Activated CD8-positive, alpha-beta T cell treated with anti-CD3 and anti-CD28 coated beads, Interleukin-2, amount 10 ng/mL, durations not matched to agents 7 days and 5 days (primary cell): ENCODE data around the gene PHLDB3. TPM values are rescaled to one million over a fixed set of nuclear protein-coding genes. Genes with fewer than 3 reads are reported as not detected.
"Not testable (repeated sequence)": the region's sequence is repeated elsewhere in the genome, so short reads cannot be mapped to it uniquely, and the experiment has no call there.

Source experiments
- ATAC-seq: fragments of 150-1000 bp; cut with Tn5 transposase; one replicate; pipeline ENCODE4 v1.10.0; 2021; ENCODE audit warnings: moderate library complexity
- CTCF ChIA-PET: fragments of 350-600 bp; sonication (Branson Sonifier 250); formaldehyde crosslinking; loops from one replicate; lab custom pipeline; 2021; ENCODE audit warnings: antibody characterized with exemption; lab: Charles Lee
- POLR2A ChIA-PET: fragments of 350-600 bp; sonication (Branson Sonifier 250); formaldehyde crosslinking; loops from one replicate; lab custom pipeline; 2021; ENCODE audit warnings: antibody characterized with exemption; lab: Charles Lee
- DNase-seq: peaks from one replicate; pipeline ENCODE4 v3.0.0-alpha.2; 2020
- H3K27ac Mint-ChIP-seq: one replicate; pipeline ENCODE4 v1.8.0; 2021; ENCODE audit warnings: mild to moderate bottlenecking, mixed read lengths
- H3K27me3 Mint-ChIP-seq: one replicate; pipeline ENCODE4 v1.8.0; 2021; ENCODE audit warnings: low read depth, mixed read lengths
- H3K36me3 Mint-ChIP-seq: one replicate; pipeline ENCODE4 v1.8.0; 2021; ENCODE audit warnings: low read depth, mixed read lengths
- H3K4me1 Mint-ChIP-seq: one replicate; pipeline ENCODE4 v1.8.0; 2021; ENCODE audit warnings: low read depth, mixed read lengths
- H3K4me3 Mint-ChIP-seq: one replicate; pipeline ENCODE4 v1.8.0; 2021; ENCODE audit warnings: mild to moderate bottlenecking, mixed read lengths
- H3K9me3 Mint-ChIP-seq: one replicate; pipeline ENCODE4 v1.8.0; 2022; ENCODE audit warnings: mixed read lengths; ENCODE audit not compliant: insufficient read depth
- total RNA-seq, 2 experiments: library from RNA; stranded (reverse); gene quantifications; one replicate each; pipeline ENCODE4 v1.2.3, GENCODE V29; 2021

PHLDB3 gene
- total RNA-seq = 10 to 100 TPM; 14.9 to 15.5 TPM

DNA sequence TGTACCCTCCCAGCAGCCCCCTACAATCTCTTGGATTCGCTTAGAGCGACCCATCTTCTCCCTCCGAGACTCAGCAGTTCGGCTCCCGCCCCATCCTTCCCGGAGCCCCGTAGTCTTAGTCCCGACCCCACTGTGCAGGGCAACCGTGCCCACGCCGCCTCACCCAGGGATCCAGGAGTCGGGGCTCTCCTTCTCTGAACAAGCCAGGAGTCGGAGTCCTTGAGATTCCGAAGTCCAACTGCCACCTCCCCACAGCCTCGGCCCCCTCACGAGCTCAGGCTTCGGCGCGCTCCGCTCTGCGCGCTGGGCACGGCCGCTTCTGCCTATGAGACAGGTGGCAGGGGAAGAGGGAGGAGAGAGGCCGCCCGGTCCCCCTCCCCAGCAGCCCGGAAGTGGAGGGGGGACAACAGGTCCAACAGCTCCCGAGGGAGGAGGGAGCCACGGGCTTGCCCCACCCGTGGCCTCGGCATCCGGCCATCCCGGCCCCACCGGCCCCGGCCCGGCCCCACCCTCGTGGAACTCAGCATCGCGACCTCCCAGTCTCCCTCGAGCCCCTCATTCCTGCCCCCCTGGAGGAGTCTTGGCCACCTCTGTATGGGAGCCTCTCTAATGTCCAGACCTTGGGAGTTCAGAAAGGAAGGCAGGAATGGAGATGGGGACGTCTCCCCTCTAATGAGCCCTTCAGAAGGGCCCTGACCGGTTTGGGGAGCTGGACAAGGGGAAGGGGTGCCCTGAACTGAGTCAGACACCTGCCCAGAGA is at the start of gene PHLDB3:
TSS of gene PHLDB3 (minus strand) at position 321 of the 760 bp plus-strand sequence. CDS start 628 bp downstream, outside the sequence.
- peak within 1 kb of the TSS; percentile 97 for H3K27ac Mint-ChIP-seq
- ChIA-PET POLR2A (interaction anchor here (0.8 to 2.4 kb wide), 11 partner anchors 14 to 162 kb away, joined by 3 to 18 read pairs (median 4); no protein-coding TSS in a partner anchor), CTCF (interaction anchor here (0.7 to 4.3 kb wide), 14 partner anchors 9 to 90 kb away, joined by 3 to 33 read pairs (median 4); no protein-coding TSS in a partner anchor)
- no peaks in the 10 kb centered on the region for H3K9me3 Mint-ChIP-seq
- H3K36me3 Mint-ChIP-seq = peaks cover 27% of the 10 kb centered on the region
- DNase-seq = peak; percentile 49
- H3K27me3 Mint-ChIP-seq = no peaks in the 10 kb centered on the region
- H3K4me3 Mint-ChIP-seq = peak within 1 kb of the TSS; percentile 88
- H3K4me1 Mint-ChIP-seq = peaks cover 27% of the 10 kb centered on the region
- ATAC-seq = peak; percentile 49

DNA sequence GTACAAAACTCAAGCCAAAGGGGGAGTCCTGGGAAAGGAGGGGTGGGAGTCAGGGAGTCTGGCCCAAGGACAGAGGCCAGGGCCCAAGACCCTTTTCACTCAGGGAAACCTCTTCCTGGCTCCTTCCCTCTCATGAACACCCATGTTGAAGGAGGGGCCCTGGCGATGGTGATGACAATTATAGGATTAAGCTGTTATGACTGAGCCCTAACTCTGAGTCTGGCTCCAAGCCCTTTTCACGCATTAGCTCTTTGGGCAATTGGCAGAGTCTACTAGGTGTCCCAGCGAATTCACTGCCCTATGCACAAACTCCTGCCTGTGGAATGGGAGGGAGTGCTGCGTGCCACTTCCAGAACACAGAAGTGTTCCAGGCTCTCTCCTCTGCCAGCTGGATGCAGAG is 49.1 kb upstream of the PHLDB3 start:
- Mint-ChIP-seq H3K9me3 (no peaks in the 10 kb centered on the region), H3K27me3 (no peaks in the 10 kb centered on the region), H3K27ac (no peak overlapping the region), H3K4me1 (peaks cover 8% of the 10 kb centered on the region), H3K4me3 (no peak overlapping the region), H3K36me3 (peaks cover 43% of the 10 kb centered on the region)
- ATAC-seq (no peak), DNase-seq (no peak)
- ChIA-PET CTCF (interaction anchor here (0.9 to 12.8 kb wide), 9 partner anchors 8 to 41 kb away, joined by 3 to 239 read pairs (median 14); partner anchors contain the start of genes ETHE1, IRGQ, XRCC1 and ZNF576), POLR2A (interaction anchor here (1.2 kb wide), 1 partner anchor 41 kb away, joined by 9 read pairs; no protein-coding TSS in a partner anchor)

DNA sequence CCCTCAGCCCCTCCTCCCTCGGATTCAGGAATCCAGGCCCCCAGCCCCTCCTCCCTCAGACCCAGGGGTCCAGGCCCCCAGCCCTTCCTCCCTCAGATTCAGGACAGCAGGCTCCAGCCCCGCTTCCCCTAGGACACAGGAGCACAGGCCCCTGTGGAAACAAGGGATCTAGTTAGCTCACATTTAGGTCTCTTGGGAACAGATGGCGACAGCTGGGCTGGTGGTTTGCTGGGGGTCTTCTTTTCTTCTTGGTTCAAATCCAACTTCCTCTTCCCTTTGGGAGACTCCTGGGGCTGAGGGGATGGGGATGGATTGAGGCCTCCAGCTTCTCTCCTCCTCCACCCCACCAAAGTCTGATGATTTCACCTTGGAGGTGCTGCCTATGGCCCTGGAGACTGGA is 48.1 kb upstream of the PHLDB3 start:
- POLR2A ChIA-PET = no interaction called here

DNA sequence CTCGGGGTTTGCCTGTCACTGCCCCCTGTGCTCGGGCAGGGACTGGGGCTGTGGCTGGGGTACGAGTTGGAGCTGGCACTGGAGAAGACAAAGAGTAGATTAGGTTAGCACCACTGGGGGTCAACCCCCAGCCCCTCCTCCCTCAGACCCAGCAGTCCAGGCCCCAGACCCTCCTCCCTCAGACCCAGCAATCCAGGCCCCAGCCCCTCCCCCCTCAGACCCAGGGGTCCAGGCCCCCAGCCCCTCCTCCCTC is 47.6 kb upstream of the PHLDB3 start:
- Mint-ChIP-seq H3K27ac (no peak overlapping the region), H3K27me3 (no peaks in the 10 kb centered on the region), H3K9me3 (no peaks in the 10 kb centered on the region), H3K36me3 (peaks cover 43% of the 10 kb centered on the region), H3K4me3 (no peak overlapping the region), H3K4me1 (peaks cover 8% of the 10 kb centered on the region)
- ChIA-PET CTCF (interaction anchor here (0.8 to 12.8 kb wide), 3 partner anchors 12 to 193 kb away, joined by 3 to 239 read pairs (median 30); partner anchors contain the start of genes IRGQ and ZNF576), POLR2A (no interaction called here)
- DNase-seq (no peak), ATAC-seq (no peak)

More for the DNA sequence above, 48.1 kb upstream of the PHLDB3 start:
- CTCF ChIA-PET = interaction anchor here (4.1 to 12.8 kb wide), 2 partner anchors 11 to 42 kb away, joined by 30 to 239 read pairs; partner anchors contain the start of genes IRGQ and ZNF576
- Mint-ChIP-seq H3K4me1 (peaks cover 8% of the 10 kb centered on the region), H3K36me3 (peaks cover 46% of the 10 kb centered on the region), H3K9me3 (no peaks in the 10 kb centered on the region), H3K27ac (no peak overlapping the region), H3K27me3 (no peaks in the 10 kb centered on the region), H3K4me3 (no peak overlapping the region)
- ATAC-seq (no peak), DNase-seq (no peak)

DNA sequence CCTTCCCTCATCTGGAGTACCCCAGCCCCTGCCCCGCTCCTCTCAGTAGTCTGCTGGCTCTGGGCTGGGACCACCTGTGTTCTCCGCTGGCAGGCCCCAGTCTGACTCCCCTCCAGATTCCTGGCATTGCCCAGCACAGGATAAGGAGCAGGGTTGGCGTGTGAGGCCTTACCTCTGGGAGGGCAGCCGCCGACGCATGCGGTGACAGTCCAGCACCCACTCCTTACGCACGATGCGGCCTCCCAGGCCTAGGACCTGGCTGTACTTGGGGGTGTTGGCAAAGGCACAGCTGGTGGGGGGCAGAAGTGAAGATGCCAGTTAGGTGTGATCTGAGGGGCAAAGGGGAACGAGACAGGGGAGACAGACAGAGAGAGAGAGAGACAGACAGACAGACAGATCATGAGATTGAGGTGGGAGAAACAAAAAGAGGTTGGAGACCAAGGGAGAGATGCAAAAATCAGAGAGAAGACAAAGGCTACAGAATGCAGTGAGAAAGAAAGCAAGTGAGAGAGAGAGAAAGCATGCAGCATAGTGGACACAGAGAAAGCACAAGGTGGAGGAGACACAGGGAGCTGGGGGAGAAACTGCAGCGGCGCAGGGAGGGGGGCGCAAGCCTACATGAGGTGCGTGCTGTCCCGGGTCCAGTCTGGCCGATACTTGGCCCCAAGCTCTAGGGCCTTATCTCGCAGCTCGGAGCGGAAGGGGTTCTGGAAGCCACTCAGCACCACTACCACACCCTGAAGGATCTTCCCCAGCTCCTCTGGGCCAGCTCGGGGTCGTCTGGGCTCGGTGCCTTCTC is 47.1 kb upstream of the PHLDB3 start:
- Mint-ChIP-seq H3K36me3 (peaks cover 43% of the 10 kb centered on the region), H3K9me3 (no peaks in the 10 kb centered on the region), H3K27ac (no peak overlapping the region), H3K4me1 (peaks cover 8% of the 10 kb centered on the region), H3K27me3 (no peaks in the 10 kb centered on the region), H3K4me3 (no peak overlapping the region)
- no peak for DNase-seq
- ChIA-PET POLR2A (no interaction called here), CTCF (interaction anchor here (0.8 to 12.8 kb wide), 2 partner anchors 43 to 193 kb away, joined by 3 to 239 read pairs; partner anchors contain the start of genes IRGQ and ZNF576)
- ATAC-seq = no peak

DNA sequence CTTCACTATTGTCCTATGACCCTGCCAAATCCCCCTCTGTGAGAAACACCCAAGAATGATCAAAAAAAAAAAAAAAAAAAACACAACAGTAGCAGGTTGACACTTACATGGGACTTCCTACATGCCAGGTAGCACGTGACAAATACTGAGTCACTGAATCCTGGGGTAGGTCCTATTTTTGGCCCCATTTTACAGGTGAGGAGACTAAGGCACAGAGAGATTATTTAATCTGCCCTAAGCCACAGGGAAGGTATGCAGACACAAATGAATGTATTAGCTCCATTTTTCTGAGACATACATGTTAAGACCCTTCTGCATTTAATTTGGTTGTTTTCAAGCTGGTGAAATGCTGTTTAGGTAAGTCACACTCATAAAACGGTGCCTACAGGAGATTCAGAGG is 44.2 kb upstream of the PHLDB3 start:
- DNase-seq (no peak), ATAC-seq (no peak)
- Mint-ChIP-seq H3K4me3 (no peak overlapping the region), H3K4me1 (no peaks in the 10 kb centered on the region), H3K27me3 (no peaks in the 10 kb centered on the region), H3K36me3 (peaks cover 44% of the 10 kb centered on the region), H3K27ac (no peak overlapping the region), H3K9me3 (no peaks in the 10 kb centered on the region)
- ChIA-PET CTCF (interaction anchor here (1.5 kb wide), 1 partner anchor 45 kb away, joined by 3 read pairs; no protein-coding TSS in a partner anchor), POLR2A (no interaction called here)

DNA sequence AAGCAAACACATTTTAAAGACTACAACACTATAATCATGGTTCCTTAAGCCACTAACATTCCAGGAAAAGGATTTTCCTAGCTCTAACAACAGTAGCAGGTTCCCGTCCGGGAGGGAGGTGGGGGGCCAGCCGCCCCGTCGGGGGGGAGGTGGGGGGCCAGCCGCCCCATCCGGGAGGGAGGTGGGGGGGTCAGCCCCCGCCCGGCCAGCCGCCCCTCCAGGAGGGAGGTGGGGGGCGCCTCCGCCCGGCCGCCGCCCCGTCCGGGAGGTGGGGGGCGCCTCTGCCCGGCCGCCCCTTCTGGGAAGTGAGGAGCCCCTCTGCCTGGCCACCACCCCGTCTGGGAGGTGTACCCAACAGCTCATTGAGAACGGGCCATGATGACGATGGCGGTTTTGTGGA is 43.4 kb upstream of the PHLDB3 start:
- H3K9me3 Mint-ChIP-seq, DNase-seq, POLR2A ChIA-PET, H3K4me1 Mint-ChIP-seq, CTCF ChIA-PET, H3K27ac Mint-ChIP-seq, H3K27me3 Mint-ChIP-seq, H3K4me3 Mint-ChIP-seq, ATAC-seq: not testable (repeated sequence)
- peaks cover 51% of the 10 kb centered on the region for H3K36me3 Mint-ChIP-seq

DNA sequence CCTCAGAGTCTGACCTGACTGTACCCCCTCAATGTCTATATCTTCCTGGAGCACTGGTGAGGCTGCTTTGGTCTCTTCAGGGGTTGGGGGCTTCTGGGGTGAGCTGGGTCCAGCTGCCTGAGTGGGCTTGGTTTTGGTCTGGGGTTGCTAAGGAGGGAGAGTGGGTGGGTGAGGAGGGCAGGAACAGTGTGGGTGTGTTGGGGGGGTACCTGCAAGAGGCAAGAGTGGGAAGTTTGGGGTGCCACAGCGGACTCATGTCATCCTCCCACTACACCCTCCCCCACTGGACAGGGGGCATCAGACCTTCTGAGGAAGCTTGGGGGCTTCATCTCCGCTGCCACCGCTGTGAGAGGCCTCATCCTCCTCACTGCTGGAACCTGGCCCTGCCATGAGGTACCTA is 42.0 kb upstream of the PHLDB3 start:
- no peaks in the 10 kb centered on the region for H3K9me3 Mint-ChIP-seq
- ChIA-PET POLR2A (no interaction called here), CTCF (interaction anchor here (1.0 kb wide), 1 partner anchor 9 kb away, joined by 5 read pairs; no protein-coding TSS in a partner anchor)
- H3K4me1 Mint-ChIP-seq = no peaks in the 10 kb centered on the region
- no peak for ATAC-seq
- H3K36me3 Mint-ChIP-seq = peaks cover 53% of the 10 kb centered on the region
- DNase-seq = no peak
- no peaks in the 10 kb centered on the region for H3K27me3 Mint-ChIP-seq
- no peak overlapping the region for H3K27ac Mint-ChIP-seq
- no peak overlapping the region for H3K4me3 Mint-ChIP-seq

DNA sequence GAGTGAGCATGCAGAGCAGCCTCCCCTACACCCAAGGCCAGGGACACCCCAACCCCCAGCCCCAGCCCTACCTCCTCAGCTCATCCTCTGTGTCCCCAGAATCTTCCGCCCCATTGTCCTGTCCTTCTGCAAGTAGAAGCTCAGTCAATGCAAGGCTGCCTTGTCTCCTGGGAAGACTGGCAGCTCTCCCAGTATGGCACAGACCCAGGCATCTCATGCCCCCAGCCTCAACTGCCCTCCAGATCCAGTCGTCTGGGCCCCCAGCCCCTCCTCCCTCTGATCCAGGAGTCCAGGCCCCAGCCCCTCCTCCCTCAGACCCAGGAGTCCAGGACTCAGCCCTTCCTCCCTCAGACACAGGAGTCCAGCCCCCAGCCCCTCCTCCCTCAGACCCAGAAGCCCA is 41.4 kb upstream of the PHLDB3 start:
- no peaks in the 10 kb centered on the region for H3K27me3 Mint-ChIP-seq
- no peak for DNase-seq
- POLR2A ChIA-PET = interaction anchor here (1.1 kb wide), 1 partner anchor 14 kb away, joined by 3 read pairs; no protein-coding TSS in a partner anchor
- no peak for ATAC-seq
- no peak overlapping the region for H3K27ac Mint-ChIP-seq
- H3K4me1 Mint-ChIP-seq = no peaks in the 10 kb centered on the region
- H3K36me3 Mint-ChIP-seq = peaks cover 53% of the 10 kb centered on the region
- H3K9me3 Mint-ChIP-seq = no peaks in the 10 kb centered on the region
- no peak overlapping the region for H3K4me3 Mint-ChIP-seq
- CTCF ChIA-PET = interaction anchor here (1.0 to 1.3 kb wide), 2 partner anchors 8 to 9 kb away, joined by 3 to 5 read pairs; no protein-coding TSS in a partner anchor

DNA sequence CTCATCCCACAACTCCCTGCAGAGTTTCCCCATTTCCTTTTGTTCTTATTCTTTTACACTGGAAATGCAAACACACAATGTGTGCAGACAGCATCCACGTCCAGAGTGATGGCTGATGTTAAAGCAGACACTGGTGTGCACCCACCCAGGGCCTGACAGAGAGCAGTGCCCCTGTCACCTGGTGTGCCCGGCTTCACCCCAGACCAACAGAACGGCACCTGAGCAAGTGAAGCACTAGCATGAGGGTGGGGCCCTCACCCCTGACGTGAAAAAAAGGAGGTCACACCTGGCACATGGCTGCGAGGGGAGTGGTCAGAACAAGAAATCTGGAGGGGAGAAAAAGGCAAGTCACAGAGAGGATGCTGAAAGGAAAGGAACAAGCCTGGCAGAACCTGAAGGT is 40.7 kb upstream of the PHLDB3 start:
- H3K9me3 Mint-ChIP-seq = no peaks in the 10 kb centered on the region
- H3K4me1 Mint-ChIP-seq = no peaks in the 10 kb centered on the region
- H3K36me3 Mint-ChIP-seq = peaks cover 53% of the 10 kb centered on the region
- no peaks in the 10 kb centered on the region for H3K27me3 Mint-ChIP-seq
- DNase-seq = no peak
- no peak overlapping the region for H3K27ac Mint-ChIP-seq
- ChIA-PET CTCF (interaction anchor here (0.9 to 1.3 kb wide), 2 partner anchors 8 to 10 kb away, joined by 3 read pairs; no protein-coding TSS in a partner anchor), POLR2A (interaction anchor here (1.1 kb wide), 1 partner anchor 13 kb away, joined by 3 read pairs; no protein-coding TSS in a partner anchor)
- ATAC-seq = no peak
- H3K4me3 Mint-ChIP-seq = no peak overlapping the region

DNA sequence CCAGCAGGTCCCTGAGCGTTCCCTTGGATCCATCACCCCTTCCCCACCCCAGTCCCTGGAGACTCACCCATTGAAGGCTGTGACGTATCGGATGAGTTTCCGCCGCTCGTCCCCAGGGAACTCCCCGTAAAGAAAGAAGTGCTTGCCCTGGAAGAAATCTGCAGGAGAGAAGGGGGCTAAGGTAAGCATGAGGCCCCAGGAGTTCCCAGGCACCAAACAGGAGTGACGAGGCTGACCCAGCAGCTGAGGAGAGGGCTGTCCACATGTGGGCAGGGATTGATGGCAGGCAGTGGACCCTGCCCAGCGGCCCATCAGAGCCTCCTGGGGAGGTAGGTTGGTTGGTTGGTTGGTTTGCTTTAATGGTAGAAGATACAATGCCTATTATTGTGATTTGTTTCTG is 39.5 kb upstream of the PHLDB3 start:
- H3K36me3 Mint-ChIP-seq = peaks cover 59% of the 10 kb centered on the region
- no peak for ATAC-seq
- no peak overlapping the region for H3K4me3 Mint-ChIP-seq
- DNase-seq = no peak
- H3K27ac Mint-ChIP-seq = no peak overlapping the region
- CTCF ChIA-PET = no interaction called here
- no peaks in the 10 kb centered on the region for H3K4me1 Mint-ChIP-seq
- POLR2A ChIA-PET = no interaction called here
- peaks cover 3% of the 10 kb centered on the region for H3K9me3 Mint-ChIP-seq
- no peaks in the 10 kb centered on the region for H3K27me3 Mint-ChIP-seq
